Esophagus muscularis mucosa (tissue), 3 donors: ENCODE measurements around the gene RPS6KA2.

ENCODE experiments used
- POLR2AphosphoS5 ChIP-seq, 2 donors: sonication (generic); formaldehyde crosslinking; IDR thresholded peaks; one replicate each; pipeline ENCODE4 v1.6.1; 2017; ENCODE audit warnings: antibody characterized with exemption in 2 of 2
- TF ChIP-seq, protein P1 (sequence below), 3 experiments: fragments of 200-600 bp in 2 of 3; fragments of 450-650 bp in 1 of 3; sonication (generic) in 2 of 3; IDR thresholded peaks; one replicate each; pipeline ENCODE4 v1.5.1; 2017 to 2019; ENCODE audit warnings: antibody characterized with exemption in 3 of 3, mild to moderate bottlenecking in 2 of 3, moderate library complexity in 1 of 3

DNA sequence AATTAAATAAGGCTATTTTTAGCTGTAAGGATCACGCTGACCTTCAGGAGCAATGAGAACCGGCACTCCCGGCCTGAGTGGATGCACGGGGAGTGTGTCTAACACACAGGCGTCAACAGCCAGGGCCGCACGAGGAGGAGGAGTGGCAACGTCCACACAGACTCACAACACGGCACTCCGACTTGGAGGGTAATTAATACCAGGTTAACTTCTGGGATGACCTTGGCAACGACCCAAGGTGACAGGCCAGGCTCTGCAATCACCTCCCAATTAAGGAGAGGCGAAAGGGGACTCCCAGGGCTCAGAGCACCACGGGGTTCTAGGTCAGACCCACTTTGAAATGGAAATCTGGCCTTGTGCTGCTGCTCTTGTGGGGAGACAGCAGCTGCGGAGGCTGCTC lies 124.6 kb downstream of the RPS6KA2 start:
- TF ChIP-seq, protein P1, sequence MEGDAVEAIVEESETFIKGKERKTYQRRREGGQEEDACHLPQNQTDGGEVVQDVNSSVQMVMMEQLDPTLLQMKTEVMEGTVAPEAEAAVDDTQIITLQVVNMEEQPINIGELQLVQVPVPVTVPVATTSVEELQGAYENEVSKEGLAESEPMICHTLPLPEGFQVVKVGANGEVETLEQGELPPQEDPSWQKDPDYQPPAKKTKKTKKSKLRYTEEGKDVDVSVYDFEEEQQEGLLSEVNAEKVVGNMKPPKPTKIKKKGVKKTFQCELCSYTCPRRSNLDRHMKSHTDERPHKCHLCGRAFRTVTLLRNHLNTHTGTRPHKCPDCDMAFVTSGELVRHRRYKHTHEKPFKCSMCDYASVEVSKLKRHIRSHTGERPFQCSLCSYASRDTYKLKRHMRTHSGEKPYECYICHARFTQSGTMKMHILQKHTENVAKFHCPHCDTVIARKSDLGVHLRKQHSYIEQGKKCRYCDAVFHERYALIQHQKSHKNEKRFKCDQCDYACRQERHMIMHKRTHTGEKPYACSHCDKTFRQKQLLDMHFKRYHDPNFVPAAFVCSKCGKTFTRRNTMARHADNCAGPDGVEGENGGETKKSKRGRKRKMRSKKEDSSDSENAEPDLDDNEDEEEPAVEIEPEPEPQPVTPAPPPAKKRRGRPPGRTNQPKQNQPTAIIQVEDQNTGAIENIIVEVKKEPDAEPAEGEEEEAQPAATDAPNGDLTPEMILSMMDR (IDR thresholded peaks at IDR 0.05), result no peak
- no peak for TF ChIP-seq POLR2AphosphoS5 (IDR thresholded peaks at IDR 0.05)
